ENCODE data around the gene TFIP11. TPM values are rescaled to one million over a fixed set of nuclear protein-coding genes. Genes with fewer than 3 reads are reported as not detected.

TFIP11 gene
- total and polyA plus RNA-seq, 2 of the 13 experiments (the other 11 are each of a cell fraction or from before 2014, with no cell fraction given) = 15.4 to 22.8 TPM

DNA sequence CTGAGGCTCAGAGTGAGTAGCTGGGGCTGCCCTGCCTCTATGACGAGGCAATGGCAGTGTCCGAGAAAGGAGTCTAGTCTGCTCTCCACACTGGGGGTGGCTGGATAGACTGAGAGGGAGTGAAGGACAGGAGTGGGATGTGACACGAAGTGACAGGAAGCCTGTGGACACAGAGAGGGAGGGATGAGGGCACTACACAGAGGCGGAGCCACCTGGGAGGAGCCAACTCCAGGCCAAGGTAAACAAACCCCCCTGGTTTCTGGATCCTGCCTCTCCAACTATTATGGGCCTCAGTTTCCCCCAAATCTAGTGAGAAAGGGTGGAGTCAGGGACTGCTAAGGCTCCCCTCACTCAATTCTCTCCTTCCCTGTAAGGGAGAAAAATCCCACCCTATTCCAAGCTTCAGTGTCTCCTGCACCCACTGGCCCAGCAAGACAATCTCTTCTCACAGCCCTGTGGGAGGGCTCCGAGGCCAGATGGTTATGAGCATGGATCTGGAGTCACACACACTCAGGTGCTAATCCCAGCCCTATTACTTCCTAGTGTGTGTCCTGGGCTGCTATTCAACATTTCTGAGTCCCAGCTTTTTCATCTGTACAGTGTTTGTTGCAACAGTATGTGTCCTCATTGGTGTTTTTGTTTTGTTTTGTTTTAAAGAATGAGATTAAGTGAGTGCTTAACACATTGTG, 58.3 kb downstream of the TFIP11 start:
- H3K27ac ChIP-seq (ENCODE audit: extremely low read length, insufficient read depth, low read length) = no peak overlapping the region
- ChIA-PET CTCF (ENCODE audit: low intra/inter-chr PET ratio, low total read pairs) (no interaction called here), POLR2A (no interaction called here)
- no peaks in the 10 kb centered on the region for H3K79me2 ChIP-seq (ENCODE audit: insufficient read depth, low read length)
- DNase-seq (ENCODE audit: low spot score) (no peak), FAIRE-seq (no peak), ATAC-seq (no peak)
- no peaks in the 10 kb centered on the region for H3K27me3 ChIP-seq (ENCODE audit: control insufficient read depth in 1 of 2, insufficient read depth in 2 of 2, low read length in 2 of 2)
- intact Hi-C loops (cut with micrococcal nuclease; ENCODE audit: unreplicated experiment) = no loop called here
- H2AFZ ChIP-seq (ENCODE audit: low read length) = no peak overlapping the region
- no peak overlapping the region for H3K4me3 ChIP-seq (replicated peaks in 1 of 3; ENCODE audit: insufficient read depth in 1 of 3, low read depth in 2 of 3, low read length in 3 of 3)
- WGBS (ENCODE audit: low lambda C conversion rate) = 96% methylated on average over 5 of the region's 5 CpGs
- H3K36me3 ChIP-seq (replicated peaks in 1 of 2; ENCODE audit: control insufficient read depth in 1 of 2, insufficient read depth in 2 of 2, low read length in 2 of 2) = peaks cover 19 to 52% of the 10 kb centered on the region in 2 experiments
- H3K4me1 ChIP-seq (ENCODE audit: insufficient read depth, low read length) = no peaks in the 10 kb centered on the region
- TF ChIP-seq ZNF292 (CRISPR knock-in tag; IDR thresholded peaks at IDR 0.05; ENCODE audit: borderline replicate concordance, low read depth) = no peak
- peak; percentile 24; the same call in 1 of the 2 replicates for TF ChIP-seq ZNF629 (CRISPR knock-in tag; conservative IDR thresholded peaks at IDR 0.05)
- TF ChIP-seq CEBPB (IDR thresholded peaks at IDR 0.05; ENCODE audit: borderline replicate concordance, low read depth, low read length) = no peak
- BruUV-seq (replicated peaks) = no TSS peak
- H3K9me3 ChIP-seq (ENCODE audit: low read length) = no peaks in the 10 kb centered on the region
- no peak overlapping the region for H3K4me2 ChIP-seq (ENCODE audit: low read depth, low read length)
- H4K20me1 ChIP-seq (ENCODE audit: insufficient read depth, low read length) = 0 out of 2 replicates have a peak, but pooled peaks cover 2% of the 10 kb centered on the region
- no peak overlapping the region for H3K9ac ChIP-seq (ENCODE audit: insufficient read depth, low read depth, low read length)
- in situ Hi-C loops (cut with HindIII; ENCODE audit: extremely low pct_ligation_motif_present, low pct_unique_long_range_greater_than_20kb) = no loop called here

DNA sequence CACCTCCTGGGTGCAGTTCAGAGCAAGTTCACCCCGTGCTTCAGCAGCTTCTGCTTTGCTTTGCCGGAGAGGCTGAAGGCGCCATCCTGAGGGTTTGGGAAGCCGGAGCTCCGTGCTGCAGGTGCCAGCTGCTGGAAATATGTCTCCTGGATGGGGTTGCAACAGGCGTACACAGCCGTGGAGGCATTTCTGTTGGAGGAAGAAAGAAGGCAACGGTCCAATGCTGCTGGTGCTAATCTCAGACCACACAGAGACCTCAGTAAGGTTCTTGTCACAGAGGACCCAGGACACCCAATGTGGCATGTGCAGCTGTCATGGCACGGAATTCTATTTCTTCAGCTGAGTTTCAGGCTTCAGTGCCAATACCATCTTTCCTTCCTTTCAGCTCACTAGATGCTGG, 59.1 kb downstream of the TFIP11 start:
- POLR2A ChIA-PET = no interaction called here
- Histone ChIP-seq H3K9ac (ENCODE audit: insufficient read depth, low read depth, low read length) (no peak overlapping the region), H3K27me3 (ENCODE audit: control insufficient read depth in 1 of 2, insufficient read depth in 2 of 2, low read length in 2 of 2) (no peaks in the 10 kb centered on the region), H3K9me3 (ENCODE audit: low read length) (no peaks in the 10 kb centered on the region), H3K36me3 (replicated peaks in 1 of 2; ENCODE audit: control insufficient read depth in 1 of 2, insufficient read depth in 2 of 2, low read length in 2 of 2) (peaks cover 17 to 49% of the 10 kb centered on the region in 2 experiments), H3K4me3 (replicated peaks in 1 of 3; ENCODE audit: insufficient read depth in 1 of 3, low read depth in 2 of 3, low read length in 3 of 3) (no peak overlapping the region), H4K20me1 (ENCODE audit: insufficient read depth, low read length) (0 out of 2 replicates have a peak, but pooled peaks cover 2% of the 10 kb centered on the region), H2AFZ (ENCODE audit: low read length) (no peak overlapping the region), H3K4me1 (ENCODE audit: insufficient read depth, low read length) (no peaks in the 10 kb centered on the region), H3K79me2 (ENCODE audit: insufficient read depth, low read length) (no peaks in the 10 kb centered on the region), H3K27ac (ENCODE audit: extremely low read length, insufficient read depth, low read length) (no peak overlapping the region), H3K4me2 (ENCODE audit: low read depth, low read length) (no peak overlapping the region)
- WGBS (ENCODE audit: low lambda C conversion rate) = 95% methylated on average over 8 of the region's 9 CpGs
- no peak for DNase-seq (ENCODE audit: low spot score)
- TF ChIP-seq ZNF329 (CRISPR knock-in tag; IDR thresholded peaks at IDR 0.05; ENCODE audit: low read depth) (no peak), KDM5A (IDR thresholded peaks at IDR 0.05; ENCODE audit: borderline replicate concordance, low read length) (no peak), ZNF17 (CRISPR knock-in tag; IDR thresholded peaks at IDR 0.05) (no peak), ARNT (IDR thresholded peaks at IDR 0.05) (no peak)
- no TSS peak for BruUV-seq (replicated peaks)
- in situ Hi-C loops (cut with HindIII; ENCODE audit: extremely low pct_ligation_motif_present, low pct_unique_long_range_greater_than_20kb) = no loop called here
- intact Hi-C loops (cut with micrococcal nuclease; ENCODE audit: unreplicated experiment) = no loop called here
- no peak for ATAC-seq
- FAIRE-seq = no peak
- CTCF ChIA-PET (ENCODE audit: low intra/inter-chr PET ratio, low total read pairs) = no interaction called here

Measured in HepG2 (cell line).